Peyer's patch (tissue), 4 donors: ENCODE results near the gene CHIC1. TPM values are rescaled to one million over a fixed set of nuclear protein-coding genes. Genes with fewer than 3 reads are reported as not detected.
"Not testable (repeated sequence)": the region's sequence is repeated elsewhere in the genome, so short reads cannot be mapped to it uniquely, and the experiment has no call there.

Source experiments
- DNase-seq, 3 donors: peaks; one replicate each; pipeline ENCODE4 v3.0.0-alpha.2; 2017 to 2019
- H3K27ac ChIP-seq, 4 donors: fragments of 200-600 bp; sonication (generic); one replicate each; pipeline ENCODE4 v1.5.1; 2016 to 2019
- H3K27me3 ChIP-seq, 2 donors: fragments of 200-600 bp; sonication (generic); one replicate each; pipeline ENCODE4 v1.5.1; 2019
- H3K36me3 ChIP-seq, 3 donors: fragments of 200-600 bp; sonication (generic); one replicate each; pipeline ENCODE4 v1.5.1; 2016 to 2019
- H3K4me1 ChIP-seq, 4 donors: fragments of 200-600 bp; sonication (generic); one replicate each; pipeline ENCODE4 v1.5.1; 2016 to 2019
- H3K4me3 ChIP-seq, 4 donors: fragments of 200-600 bp; sonication (generic); 1 replicate in 3 of 4; 2 replicates in 1 of 4; pipeline ENCODE4 v1.5.1; 2016 to 2019; ENCODE audit warnings: mild to moderate bottlenecking in 1 of 4
- H3K9me3 ChIP-seq, 4 donors: fragments of 200-600 bp; sonication (generic); one replicate each; pipeline ENCODE4 v1.5.1; 2016 to 2019; ENCODE audit warnings: mild to moderate bottlenecking in 1 of 4
- POLR2A ChIP-seq, 2 donors: fragments of 450-650 bp; IDR thresholded peaks; one replicate each; pipeline ENCODE4 v1.5.1; 2017; ENCODE audit warnings: antibody characterized with exemption in 2 of 2, mild to moderate bottlenecking in 2 of 2, moderate library complexity in 2 of 2
- total RNA-seq, 4 donors: library from RNA; depleted of rRNA; stranded (reverse); fragments of >200 nt; gene quantifications; one replicate each; pipeline ENCODE4 v1.1.0, GENCODE V29; 2016
- TF ChIP-seq, protein P1 (sequence below), 6 experiments: fragments of 450-650 bp in 4 of 6; fragments of 200-600 bp in 2 of 6; sonication (generic) in 1 of 6; IDR thresholded peaks; one replicate each; pipeline ENCODE4 v1.5.1; 2017 to 2019; ENCODE audit warnings: antibody characterized with exemption in 6 of 6, mild to moderate bottlenecking in 3 of 6, moderate library complexity in 1 of 6

The CHIC1 gene
- total RNA-seq, 4 donors from 2014 or later: 5.0 to 14.5 (median 7.5) TPM

DNA sequence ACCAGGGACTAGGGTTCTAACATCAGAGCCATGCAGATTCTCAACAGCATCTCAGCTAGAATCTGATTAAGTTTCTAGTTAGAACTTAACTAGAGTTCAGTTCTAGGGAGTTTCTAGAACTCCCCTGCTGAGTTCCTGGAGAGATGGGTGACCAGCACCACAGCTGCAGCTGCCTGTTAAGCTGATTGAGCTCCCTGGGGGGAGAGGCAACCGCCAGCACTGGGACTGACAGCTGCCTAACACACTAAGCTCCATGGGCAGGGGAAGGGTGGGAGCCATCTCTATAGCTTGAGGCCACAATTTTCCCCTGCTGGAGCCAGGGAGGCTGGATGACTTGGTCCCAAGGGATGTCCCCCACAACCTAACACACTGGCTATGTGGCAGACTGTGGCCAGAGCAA lies 84.2 kb downstream of the CHIC1 start:
- H3K27ac ChIP-seq: no peak overlapping the region
- TF ChIP-seq POLR2A (IDR thresholded peaks at IDR 0.05): no peak
- TF ChIP-seq, protein P1, sequence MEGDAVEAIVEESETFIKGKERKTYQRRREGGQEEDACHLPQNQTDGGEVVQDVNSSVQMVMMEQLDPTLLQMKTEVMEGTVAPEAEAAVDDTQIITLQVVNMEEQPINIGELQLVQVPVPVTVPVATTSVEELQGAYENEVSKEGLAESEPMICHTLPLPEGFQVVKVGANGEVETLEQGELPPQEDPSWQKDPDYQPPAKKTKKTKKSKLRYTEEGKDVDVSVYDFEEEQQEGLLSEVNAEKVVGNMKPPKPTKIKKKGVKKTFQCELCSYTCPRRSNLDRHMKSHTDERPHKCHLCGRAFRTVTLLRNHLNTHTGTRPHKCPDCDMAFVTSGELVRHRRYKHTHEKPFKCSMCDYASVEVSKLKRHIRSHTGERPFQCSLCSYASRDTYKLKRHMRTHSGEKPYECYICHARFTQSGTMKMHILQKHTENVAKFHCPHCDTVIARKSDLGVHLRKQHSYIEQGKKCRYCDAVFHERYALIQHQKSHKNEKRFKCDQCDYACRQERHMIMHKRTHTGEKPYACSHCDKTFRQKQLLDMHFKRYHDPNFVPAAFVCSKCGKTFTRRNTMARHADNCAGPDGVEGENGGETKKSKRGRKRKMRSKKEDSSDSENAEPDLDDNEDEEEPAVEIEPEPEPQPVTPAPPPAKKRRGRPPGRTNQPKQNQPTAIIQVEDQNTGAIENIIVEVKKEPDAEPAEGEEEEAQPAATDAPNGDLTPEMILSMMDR (IDR thresholded peaks at IDR 0.05): no peak
- H3K36me3 ChIP-seq: no peaks in the 10 kb centered on the region
- no peak for DNase-seq
- no peak overlapping the region for H3K4me3 ChIP-seq
- H3K9me3 ChIP-seq: no peaks in the 10 kb centered on the region
- H3K4me1 ChIP-seq: no peaks in the 10 kb centered on the region
- no peaks in the 10 kb centered on the region for H3K27me3 ChIP-seq

GRCh38 chrX:73647632-73648322 lies 84.8 kb downstream of the CHIC1 start:
- H3K4me3 ChIP-seq: no peak overlapping the region

GRCh38 chrX:73661322-73661721 lies 98.3 kb downstream of the CHIC1 start:
- H3K27me3 ChIP-seq, H3K9me3 ChIP-seq, H3K4me1 ChIP-seq, H3K27ac ChIP-seq, H3K4me3 ChIP-seq, H3K36me3 ChIP-seq, DNase-seq: not testable (repeated sequence)

More at GRCh38 chrX:73647632-73648322, 84.8 kb downstream of the CHIC1 start:
- Histone ChIP-seq H3K27me3 (no peaks in the 10 kb centered on the region), H3K27ac (no peak overlapping the region), H3K36me3 (no peaks in the 10 kb centered on the region), H3K9me3 (no peaks in the 10 kb centered on the region), H3K4me1 (no peaks in the 10 kb centered on the region)
- no peak for DNase-seq
- TF ChIP-seq, protein P1 (IDR thresholded peaks at IDR 0.05): no peak
- no peak for TF ChIP-seq POLR2A (IDR thresholded peaks at IDR 0.05)

- Histone ChIP-seq H3K4me3 (no peak overlapping the region), H3K9me3 (no peaks in the 10 kb centered on the region)
- TF ChIP-seq POLR2A (IDR thresholded peaks at IDR 0.05): no peak
- TF ChIP-seq, protein P1 (IDR thresholded peaks at IDR 0.05): no peak
Measured at GRCh38 chrX:73668779-73669178, 105.8 kb downstream of the CHIC1 start.

DNA sequence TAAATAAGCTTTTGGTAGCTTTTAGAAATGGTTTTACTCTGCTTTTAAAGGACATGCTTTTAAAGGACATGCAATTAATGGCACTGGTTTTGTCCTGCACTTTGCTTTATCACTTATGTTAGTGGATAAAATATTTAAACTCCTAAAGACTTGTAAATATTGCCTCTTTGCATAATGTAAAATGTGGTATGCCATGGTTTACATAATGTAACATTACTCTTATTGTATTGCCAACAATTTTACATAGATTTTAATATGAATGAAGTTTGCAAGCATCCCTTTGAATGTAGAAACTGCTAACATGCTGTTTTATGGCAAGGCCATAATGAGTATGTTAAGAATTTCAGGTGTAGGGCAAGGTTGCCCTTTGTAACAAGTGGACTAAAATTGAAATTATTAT lies 118.4 kb downstream of the CHIC1 start:
- Histone ChIP-seq H3K4me1 (no peaks in the 10 kb centered on the region), H3K9me3 (no peaks in the 10 kb centered on the region), H3K4me3 (no peak overlapping the region), H3K27me3 (no peaks in the 10 kb centered on the region), H3K27ac (no peak overlapping the region), H3K36me3 (no peaks in the 10 kb centered on the region)
- TF ChIP-seq, protein P1 (IDR thresholded peaks at IDR 0.05): no peak
- TF ChIP-seq POLR2A (IDR thresholded peaks at IDR 0.05): no peak
- DNase-seq: no peak

More at GRCh38 chrX:73668779-73669178, 105.8 kb downstream of the CHIC1 start:
- no peak overlapping the region for H3K27ac ChIP-seq
- no peaks in the 10 kb centered on the region for H3K36me3 ChIP-seq
- no peaks in the 10 kb centered on the region for H3K27me3 ChIP-seq
- DNase-seq: no peak
- H3K4me1 ChIP-seq: no peaks in the 10 kb centered on the region

GRCh38 chrX:73683236-73683859 lies 120.4 kb downstream of the CHIC1 start:
- TF ChIP-seq, protein P1 (IDR thresholded peaks at IDR 0.05): no peak
- no peak for TF ChIP-seq POLR2A (IDR thresholded peaks at IDR 0.05)
- Histone ChIP-seq H3K9me3 (no peaks in the 10 kb centered on the region), H3K27ac (no peak overlapping the region)

DNA sequence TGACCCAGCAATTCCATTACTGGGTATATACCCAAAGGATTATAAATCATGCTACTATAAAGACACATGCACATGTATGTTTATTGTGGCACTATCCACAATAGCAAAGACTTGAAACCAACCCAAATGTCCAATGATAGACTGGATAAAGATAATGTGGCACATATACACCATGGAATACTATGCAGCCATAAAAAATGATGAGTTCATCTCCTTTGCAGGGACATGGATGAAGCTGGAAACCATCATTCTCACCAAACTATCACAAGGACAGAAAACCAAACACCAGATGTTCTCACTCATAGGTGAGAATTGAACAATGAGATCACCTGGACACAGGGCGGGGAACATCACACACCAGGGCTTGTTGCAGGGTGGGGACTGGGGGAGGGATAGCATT lies 144.0 kb downstream of the CHIC1 start:
- not testable (repeated sequence) for H3K27ac ChIP-seq, H3K27me3 ChIP-seq, H3K4me1 ChIP-seq, DNase-seq, H3K36me3 ChIP-seq, H3K4me3 ChIP-seq, H3K9me3 ChIP-seq

More at GRCh38 chrX:73683236-73683859, 120.4 kb downstream of the CHIC1 start:
- Histone ChIP-seq H3K27me3 (no peaks in the 10 kb centered on the region), H3K4me1 (no peaks in the 10 kb centered on the region), H3K4me3 (no peak overlapping the region), H3K36me3 (no peaks in the 10 kb centered on the region)
- no peak for DNase-seq
